ENCODE data around the gene COL4A2.

COL4A2 gene

DNA sequence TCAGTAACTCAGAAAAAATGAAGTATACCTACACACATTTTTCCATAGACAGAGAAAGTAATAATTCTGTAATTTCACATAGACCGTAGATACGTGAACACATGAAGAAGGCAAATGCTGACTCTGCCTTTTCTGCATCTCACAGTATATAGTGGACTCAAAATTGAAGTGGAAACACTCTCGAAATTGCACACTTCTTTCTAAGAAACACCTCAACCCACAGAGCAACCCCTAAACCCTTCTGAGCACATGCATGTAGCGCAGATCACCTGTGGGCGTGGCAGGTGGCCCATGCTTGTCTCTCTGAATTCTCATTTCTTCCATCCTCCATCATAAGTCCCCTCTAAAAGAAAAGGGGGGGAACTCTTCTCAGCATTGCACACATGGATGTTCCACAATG lies 34.9 kb upstream of the COL4A2 start:
- in situ Hi-C loops (cut with MboI; ENCODE audit: low sequenced_read_pairs), result no loop called here

GRCh38 chr13:110272651-110273050 lies 34.4 kb upstream of the COL4A2 start:
- in situ Hi-C loops (cut with MboI; ENCODE audit: low sequenced_read_pairs), result no loop called here

GRCh38 chr13:110273254-110273653 lies 33.8 kb upstream of the COL4A2 start:
- in situ Hi-C loops (cut with MboI; ENCODE audit: low sequenced_read_pairs), result no loop called here

- in situ Hi-C loops (cut with MboI; ENCODE audit: low sequenced_read_pairs), result no loop called here
Measured at GRCh38 chr13:110274687-110275086, 32.4 kb upstream of the COL4A2 start.

GRCh38 chr13:110275931-110276552 lies 31.0 kb upstream of the COL4A2 start:
- in situ Hi-C loops (cut with MboI; ENCODE audit: low sequenced_read_pairs), result no loop called here

- in situ Hi-C loops (cut with MboI; ENCODE audit: low sequenced_read_pairs), result no loop called here
Measured at GRCh38 chr13:110276553-110276950, 30.5 kb upstream of the COL4A2 start.

DNA sequence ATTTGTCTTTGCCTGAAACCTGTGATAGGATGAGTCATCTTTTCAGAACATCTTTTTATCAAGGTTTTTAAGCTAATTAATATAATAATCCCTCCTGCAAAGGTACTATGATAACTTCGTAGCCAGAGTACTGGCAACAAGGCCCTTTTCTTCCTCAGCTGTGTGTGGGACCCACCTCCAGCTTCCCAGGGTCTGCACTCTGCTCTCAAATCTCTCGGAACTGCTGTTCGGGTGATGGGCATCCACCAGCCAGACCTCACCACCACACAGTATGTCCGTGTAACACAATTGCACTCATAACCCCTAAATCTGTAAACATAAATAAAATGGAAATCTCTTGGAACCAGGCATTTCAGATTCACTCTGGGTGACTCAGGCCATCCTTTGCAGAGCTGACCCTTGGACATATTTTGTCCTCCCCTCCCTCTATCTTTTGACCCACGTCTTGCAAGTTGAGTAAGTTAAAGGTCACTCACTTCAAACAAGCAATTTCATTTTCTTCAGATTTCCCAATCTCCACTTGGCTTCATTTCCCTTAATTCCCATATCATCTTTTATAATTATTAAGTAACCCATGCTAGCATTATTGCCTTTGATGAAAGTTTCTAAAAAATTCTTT lies 29.6 kb upstream of the COL4A2 start:
- in situ Hi-C loops (cut with MboI; ENCODE audit: low sequenced_read_pairs), result no loop called here

DNA sequence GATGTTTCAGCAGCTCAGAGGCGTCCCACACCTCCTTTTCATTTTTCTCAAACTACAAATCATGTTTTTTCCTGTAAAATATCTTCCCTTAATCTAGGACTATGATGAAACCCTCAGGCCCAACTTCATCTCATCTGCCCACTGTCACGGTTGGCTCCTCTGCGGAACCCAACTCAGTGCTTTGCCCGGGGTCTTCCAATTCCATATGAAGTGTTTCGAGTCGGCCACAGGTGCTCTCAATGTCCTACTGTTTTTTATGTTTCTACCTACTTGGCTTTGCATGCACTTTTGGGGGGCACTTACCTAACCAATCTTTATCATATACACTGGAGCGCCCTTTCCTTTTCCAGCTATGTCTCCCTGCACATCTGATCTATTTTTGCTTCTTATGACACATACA lies 28.2 kb upstream of the COL4A2 start:
- in situ Hi-C loops (cut with MboI; ENCODE audit: low sequenced_read_pairs), result no loop called here

- in situ Hi-C loops (cut with MboI; ENCODE audit: low sequenced_read_pairs), result no loop called here
Measured at GRCh38 chr13:110279684-110280083, 27.4 kb upstream of the COL4A2 start.

DNA sequence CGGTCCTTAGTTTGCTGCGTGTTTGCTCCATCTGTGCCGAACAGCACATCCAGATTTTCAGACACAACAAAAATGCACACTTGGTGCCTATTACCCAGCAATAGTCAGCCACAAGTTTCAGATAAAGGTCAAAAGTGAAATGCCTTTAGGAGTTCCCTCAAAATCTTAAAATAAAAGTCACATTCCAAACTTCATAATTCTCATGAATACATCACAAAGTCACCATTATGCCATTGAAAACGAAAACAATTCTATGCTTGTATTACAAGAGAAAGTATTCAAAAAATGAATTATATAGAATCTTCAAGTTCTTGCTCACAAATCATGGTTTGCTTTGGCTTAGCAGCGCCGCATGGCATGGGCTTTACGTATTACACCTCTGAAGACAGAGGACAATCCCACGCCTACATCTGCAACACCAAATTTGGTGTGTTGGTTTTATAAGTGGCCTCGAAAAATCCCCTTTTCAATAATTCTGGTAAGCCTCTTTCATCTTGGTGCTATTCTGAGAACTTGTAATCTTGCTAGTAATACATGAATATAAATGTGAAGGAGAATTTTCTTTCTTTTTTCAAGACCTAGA lies 26.8 kb upstream of the COL4A2 start:
- in situ Hi-C loops (cut with MboI; ENCODE audit: low sequenced_read_pairs), result no loop called here

GRCh38 chr13:110280985-110281688 lies 25.9 kb upstream of the COL4A2 start:
- in situ Hi-C loops (cut with MboI; ENCODE audit: low sequenced_read_pairs), result no loop called here

DNA sequence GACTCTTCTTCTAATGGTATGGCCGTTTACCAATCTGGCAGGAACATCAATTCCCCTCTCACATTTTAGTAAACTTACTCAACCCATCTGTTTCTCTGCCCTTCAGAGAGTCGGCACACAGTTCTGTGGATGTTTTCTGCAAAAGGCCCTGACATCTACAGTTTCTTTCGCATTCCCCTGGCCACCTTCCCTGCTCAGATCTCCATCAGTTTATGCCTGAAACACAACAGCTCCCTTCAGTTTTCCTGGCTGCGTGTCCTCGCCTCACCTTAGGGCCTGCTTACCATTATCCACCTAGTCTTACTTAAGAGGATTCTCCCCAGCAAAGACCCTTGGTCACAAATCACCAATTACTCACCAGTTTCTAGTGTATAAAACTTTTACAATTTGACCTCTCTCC lies 25.3 kb upstream of the COL4A2 start:
- in situ Hi-C loops (cut with MboI; ENCODE audit: low sequenced_read_pairs), result no loop called here

GRCh38 chr13:110282316-110282841 lies 24.7 kb upstream of the COL4A2 start:
- in situ Hi-C loops (cut with MboI; ENCODE audit: low sequenced_read_pairs), result no loop called here

GRCh38 chr13:110283736-110284517 lies 23.2 kb upstream of the COL4A2 start:
- in situ Hi-C loops (cut with MboI; ENCODE audit: low sequenced_read_pairs), result no loop called here

GRCh38 chr13:110284779-110285484 lies 22.2 kb upstream of the COL4A2 start:
- in situ Hi-C loops (cut with MboI; ENCODE audit: low sequenced_read_pairs), result no loop called here

- in situ Hi-C loops (cut with MboI; ENCODE audit: low sequenced_read_pairs), result no loop called here
Measured at GRCh38 chr13:110285991-110286832, 20.9 kb upstream of the COL4A2 start.

DNA sequence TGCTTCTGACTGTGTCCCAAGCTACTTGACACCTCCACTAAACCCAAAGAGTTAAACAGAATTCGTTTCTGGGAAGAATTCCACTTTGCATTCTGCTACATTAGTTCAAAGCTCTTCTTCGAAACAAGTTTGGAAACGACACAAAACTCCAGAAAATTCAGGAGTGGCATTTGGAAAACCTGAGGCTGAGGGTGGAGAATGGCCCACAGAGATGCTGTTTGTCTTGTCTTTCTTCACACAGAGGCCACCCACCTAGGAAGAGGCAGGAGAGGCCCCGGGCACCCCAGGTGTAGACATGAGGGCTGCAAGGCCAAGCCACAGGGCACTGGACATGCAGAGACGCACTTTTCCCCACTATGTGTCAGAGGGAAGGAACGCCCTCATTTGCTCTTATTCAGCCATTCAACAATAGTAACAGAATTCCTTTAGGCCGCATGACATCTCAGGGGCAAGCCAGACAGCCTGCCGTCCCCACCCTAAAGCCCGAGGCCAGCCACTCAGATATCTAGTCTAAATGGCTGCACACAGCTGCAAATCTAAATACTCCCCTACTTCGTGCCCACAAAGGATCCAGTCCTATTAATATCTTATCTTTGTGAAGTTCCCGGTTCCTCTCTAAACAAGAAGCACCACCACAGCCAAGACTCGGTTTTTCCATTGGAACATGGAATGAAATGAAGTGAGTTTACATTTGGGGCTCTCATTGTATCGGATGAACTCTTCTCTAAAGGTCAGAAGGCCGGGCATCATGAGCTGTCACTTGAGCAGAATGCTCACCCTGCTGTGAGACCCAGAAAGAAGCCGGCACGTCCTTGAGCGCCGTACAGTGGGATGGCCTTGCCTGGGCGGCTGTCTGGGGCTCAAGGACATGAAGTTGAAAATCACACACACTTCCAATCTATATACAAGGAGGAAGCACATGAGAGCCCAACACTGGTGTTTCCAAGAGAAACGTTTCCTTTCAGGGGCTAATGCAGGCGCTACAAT lies 20.0 kb upstream of the COL4A2 start:
- in situ Hi-C loops (cut with MboI; ENCODE audit: low sequenced_read_pairs), result no loop called here

- in situ Hi-C loops (cut with MboI; ENCODE audit: low sequenced_read_pairs), result no loop called here
Measured at GRCh38 chr13:110289174-110289573, 17.9 kb upstream of the COL4A2 start.

Data from HL-60/S4 treated with retinoic acid at 250 ng/mL for 4 days and 3 days (cell line).